ENCODE data around the gene TCL1A.

GRCh38 chr14:95707327-95707726 lies 6.6 kb downstream of the TCL1A start:
- TF ChIP-seq CTCF (IDR thresholded peaks at IDR 0.05) (no peak), POLR2A (IDR thresholded peaks at IDR 0.05) (no peak)

Data from esophagus squamous epithelium (tissue), 4 donors.